ENCODE measurements around the gene TPO.
"Not testable (repeated sequence)": the region's sequence is repeated elsewhere in the genome, so short reads cannot be mapped to it uniquely, and the experiment has no call there.

The TPO gene

GRCh38 chr2:1405967-1406366, 7.3 kb upstream of the TPO start:
- DNase-seq (ENCODE audit: low read depth) = no peak

DNA sequence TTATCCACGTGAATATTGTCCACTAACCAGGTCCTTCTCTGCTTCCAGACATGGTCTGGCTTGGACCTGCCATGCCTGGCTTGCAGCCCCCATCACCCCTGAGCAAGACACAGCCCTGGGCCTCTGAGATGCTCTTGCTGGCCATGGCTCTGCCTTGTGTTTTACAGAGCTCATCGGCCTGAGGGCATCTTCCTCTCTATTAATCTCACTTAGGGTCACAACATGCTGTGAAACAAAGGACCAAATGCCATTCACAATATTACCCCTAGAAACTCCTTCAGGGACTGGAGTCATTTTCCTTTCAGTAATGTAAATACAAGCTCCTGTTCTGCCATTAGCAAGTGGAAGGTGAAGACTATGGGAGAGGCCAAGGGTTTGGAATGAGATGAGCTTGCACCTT, 6.8 kb upstream of the TPO start:
- no peak for DNase-seq (ENCODE audit: low read depth)

DNA sequence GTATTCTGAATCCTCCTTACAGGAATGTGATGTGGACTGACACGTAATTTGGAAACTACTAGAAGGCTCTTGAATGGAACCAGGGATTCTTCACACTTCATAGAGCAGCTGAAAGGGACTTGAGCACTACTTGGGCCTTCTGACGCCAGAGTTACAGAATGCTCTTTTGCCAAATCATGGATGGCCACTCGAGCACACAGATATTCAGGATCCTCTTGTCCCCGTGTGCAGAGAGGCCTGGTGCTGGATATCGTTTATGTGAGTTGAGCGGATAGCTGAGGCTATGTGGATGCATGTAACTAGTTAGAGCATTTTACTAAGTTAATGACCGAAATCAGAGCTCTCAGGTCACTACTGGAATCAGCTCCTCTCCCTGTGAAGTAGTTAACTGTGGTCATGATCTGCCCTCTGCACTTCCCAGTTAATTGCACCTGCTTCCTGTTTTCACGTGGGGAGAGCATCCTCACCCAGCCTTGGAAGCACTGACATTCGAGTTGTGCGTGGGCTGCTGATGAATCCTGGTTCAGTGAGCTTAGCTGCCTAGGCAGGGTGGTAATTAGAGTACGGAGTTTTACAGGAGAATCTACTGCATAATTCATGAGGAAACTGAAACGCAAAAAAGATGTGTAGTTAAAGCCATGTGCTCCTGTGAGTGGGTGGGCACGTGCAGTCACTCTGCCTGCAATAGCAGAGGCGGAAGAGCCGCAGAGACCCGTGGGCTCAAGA, 5.2 kb upstream of the TPO start:
- no peak for DNase-seq (ENCODE audit: low read depth)

GRCh38 chr2:1414121-1414520, 858 bp downstream of the TPO start:
- DNase-seq (ENCODE audit: low read depth) = no peak

GRCh38 chr2:1414901-1415300, 1.6 kb downstream of the TPO start:
- not testable (repeated sequence) for DNase-seq (ENCODE audit: low read depth)

GRCh38 chr2:1415501-1415900, 2.2 kb downstream of the TPO start:
- DNase-seq (ENCODE audit: low read depth) = no peak

DNA sequence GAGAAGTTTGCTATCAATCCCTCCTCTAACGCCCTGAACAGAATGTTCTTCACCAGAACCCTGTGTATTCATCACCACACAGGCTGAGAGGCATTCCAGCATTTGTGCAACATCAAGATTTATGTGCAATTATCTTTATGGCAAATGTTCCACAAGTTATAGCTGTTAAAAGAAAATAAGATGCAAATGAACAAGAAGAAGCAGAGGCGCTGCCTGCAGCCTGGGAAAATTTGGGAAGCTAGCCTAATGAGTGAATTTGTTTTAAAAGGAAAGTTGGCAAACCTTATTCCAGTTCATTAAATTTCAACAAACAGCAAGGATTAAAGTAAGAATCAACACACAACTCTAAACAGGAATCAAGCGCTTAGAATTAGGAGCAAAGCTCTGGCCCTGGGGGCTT, 5.3 kb downstream of the TPO start:
- no peak for DNase-seq (ENCODE audit: low read depth)

DNA sequence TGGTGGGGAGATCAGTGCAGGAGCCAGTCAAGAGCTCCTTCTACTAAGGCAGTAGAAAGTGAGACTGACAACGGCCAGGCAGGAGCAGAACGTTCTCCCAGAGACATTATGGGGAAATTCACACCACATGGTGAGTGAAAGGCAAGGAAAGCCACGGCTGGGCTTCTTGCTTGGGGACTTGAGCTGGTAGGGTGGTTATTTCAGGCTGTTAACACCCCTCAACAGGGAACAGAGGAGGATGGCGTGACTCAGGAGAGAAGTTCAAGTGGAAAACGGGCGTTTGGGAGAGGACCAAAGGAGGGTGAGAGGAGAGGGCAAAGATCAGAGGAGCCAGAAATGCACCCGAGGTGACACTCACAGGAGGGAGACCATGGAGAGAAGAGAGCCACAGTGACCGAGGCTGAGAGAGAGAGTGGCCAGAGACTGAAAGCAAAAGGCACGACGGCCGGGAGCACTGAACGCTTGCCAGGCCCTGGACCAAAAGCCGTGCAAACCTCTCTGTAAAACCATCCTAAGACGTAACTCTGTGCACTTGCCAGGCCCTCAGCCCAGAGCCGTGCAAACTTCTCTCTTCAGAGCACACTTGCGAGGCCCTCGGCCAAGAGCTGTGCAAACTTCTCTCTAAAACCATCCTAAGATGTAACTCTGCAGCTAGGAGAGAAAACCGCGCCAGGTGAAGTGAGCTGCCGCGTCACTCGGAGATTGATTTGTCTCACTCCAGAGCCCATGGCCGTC, 7.7 kb downstream of the TPO start:
- no peak for DNase-seq (ENCODE audit: low read depth)

DNA sequence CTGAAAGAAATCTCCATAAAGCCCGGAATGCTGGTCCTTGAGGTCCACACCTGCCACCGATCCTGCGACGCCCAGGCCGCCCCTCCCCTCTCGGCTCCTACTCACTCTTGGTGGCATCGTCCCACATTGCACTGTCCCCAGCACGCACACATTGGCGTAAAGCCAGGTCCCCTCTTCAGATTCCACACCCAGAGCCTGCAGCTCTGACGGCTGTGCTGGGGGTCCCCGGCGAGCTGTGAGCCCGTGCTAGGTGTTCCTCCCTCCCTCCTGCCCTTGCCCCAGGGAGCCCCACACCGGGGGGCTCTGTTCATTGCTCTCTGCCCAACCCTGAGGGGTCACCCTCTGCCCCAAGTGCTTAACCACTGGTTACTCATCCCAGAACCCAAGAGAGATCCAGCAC, 8.5 kb downstream of the TPO start:
- no peak for DNase-seq (ENCODE audit: low read depth)

DNA sequence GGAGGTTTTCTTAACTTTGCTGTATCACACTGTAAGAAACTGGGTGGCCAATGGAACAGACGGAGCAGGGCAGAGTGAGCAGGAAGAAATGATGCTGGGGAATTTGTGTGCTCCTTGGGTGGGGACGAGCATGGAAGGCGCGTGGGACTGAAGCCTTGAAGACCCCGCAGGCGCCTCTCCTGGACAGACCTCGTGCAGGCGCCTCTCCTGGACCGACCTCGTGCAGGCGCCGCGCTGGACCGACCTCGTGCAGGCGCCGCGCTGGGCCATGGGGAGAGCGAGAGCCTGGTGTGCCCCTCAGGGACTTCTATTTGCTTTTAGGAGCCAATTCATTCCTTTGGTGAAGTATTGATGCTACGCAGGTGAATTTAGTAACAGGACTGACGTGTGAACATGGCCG, 8.9 kb downstream of the TPO start:
- no peak for DNase-seq (ENCODE audit: low read depth)

- no peak for DNase-seq (ENCODE audit: low read depth)
Observed at GRCh38 chr2:1422716-1423285, 9.5 kb downstream of the TPO start.

GRCh38 chr2:1427086-1427485, 13.8 kb downstream of the TPO start:
- no peak for DNase-seq (ENCODE audit: low read depth)

DNA sequence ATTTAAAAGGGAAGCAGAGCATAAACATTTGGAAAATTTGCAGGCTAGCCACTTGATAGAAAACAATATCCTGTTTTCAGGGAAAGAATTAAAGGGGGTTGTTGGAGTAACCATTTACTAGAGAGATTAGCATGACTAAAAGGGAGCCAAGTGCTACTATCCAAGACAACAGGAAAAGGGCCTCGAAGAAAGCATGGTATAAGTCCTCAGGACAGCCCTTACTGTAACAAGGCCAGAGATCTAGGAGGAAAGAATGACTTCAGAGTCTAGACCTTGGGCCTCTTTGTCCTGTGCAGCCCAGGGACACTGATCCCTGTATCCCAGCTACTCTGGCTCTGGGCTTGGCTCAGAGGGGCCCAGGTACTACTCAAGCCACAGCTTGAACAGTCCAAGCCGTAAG, 16.6 kb downstream of the TPO start:
- no peak for DNase-seq (ENCODE audit: low read depth)

- DNase-seq (ENCODE audit: low read depth) = no peak
Observed at GRCh38 chr2:1430491-1430890, 17.2 kb downstream of the TPO start.

DNA sequence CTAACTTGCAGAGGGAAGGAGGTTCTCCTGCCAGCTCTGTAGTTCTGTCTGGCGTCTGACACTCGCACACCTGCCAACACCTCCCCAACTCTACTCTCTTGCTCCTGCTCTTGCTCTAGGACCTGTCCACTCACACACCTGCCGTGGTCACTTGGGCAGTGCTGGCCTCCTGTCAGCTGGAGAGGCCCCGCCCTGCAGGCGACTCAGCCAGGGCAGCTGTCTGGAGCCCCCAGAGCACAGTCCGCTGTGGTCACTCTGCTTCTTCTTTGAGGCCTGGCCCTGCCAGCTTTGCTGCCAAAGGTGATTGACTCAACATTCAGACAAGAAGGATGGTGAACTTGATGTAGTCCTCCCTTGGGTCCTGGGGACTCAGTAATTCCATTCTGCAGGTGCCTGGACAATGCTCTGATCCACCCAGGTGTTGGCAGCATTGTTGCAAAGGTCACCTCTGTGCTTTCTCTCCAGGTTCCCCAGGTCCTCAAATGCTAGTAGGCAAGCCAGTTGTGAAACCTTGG, 18.7 kb downstream of the TPO start:
- DNase-seq (ENCODE audit: low read depth) = no peak

DNA sequence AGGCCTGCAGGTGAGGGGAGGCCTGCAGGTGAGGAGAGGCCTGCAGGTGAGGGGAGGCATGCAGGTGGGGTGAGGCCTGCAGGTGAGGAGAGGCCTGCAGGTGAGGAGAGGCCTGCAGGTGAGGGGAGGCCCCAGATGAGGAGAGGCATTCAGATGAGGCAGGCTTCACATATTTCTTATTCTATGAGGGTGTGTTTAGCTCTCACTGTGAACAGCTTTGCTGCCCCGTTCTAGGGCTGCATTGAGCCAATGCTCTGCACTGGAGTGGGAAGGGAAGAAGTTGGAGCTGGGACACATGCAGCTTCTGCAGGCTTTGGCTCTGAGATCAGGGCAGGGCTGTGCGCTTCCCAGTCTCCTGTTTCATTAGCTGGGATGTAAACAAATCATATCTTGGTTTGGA, 19.5 kb downstream of the TPO start:
- DNase-seq (ENCODE audit: low read depth) = no peak

GRCh38 chr2:1436369-1436768, 23.1 kb downstream of the TPO start:
- DNase-seq (ENCODE audit: low read depth) = no peak

GRCh38 chr2:1437101-1437500, 23.8 kb downstream of the TPO start:
- no peak for DNase-seq (ENCODE audit: low read depth)

- DNase-seq (ENCODE audit: low read depth) = no peak
Observed at GRCh38 chr2:1437537-1437936, 24.3 kb downstream of the TPO start.

DNA sequence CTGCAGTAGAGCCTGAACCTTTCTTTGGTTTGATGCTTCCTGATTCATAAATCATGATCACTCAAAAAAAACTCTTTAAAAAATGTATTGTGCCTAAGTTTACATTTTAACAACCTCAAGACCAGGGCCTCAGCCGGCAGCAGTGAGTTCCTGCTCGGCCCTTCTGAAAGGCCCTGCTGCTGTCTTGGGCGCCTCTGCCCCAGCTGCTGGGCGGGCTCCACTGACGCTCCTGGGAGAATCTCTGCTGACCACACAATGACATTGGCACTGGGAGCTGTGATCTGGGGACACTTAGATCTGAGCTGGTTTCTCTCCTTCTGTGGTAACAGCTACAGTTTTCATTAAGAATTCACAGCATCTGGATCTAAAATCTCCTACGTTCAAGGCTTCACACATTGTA, 25.7 kb downstream of the TPO start:
- DNase-seq (ENCODE audit: low read depth) = no peak

DNA sequence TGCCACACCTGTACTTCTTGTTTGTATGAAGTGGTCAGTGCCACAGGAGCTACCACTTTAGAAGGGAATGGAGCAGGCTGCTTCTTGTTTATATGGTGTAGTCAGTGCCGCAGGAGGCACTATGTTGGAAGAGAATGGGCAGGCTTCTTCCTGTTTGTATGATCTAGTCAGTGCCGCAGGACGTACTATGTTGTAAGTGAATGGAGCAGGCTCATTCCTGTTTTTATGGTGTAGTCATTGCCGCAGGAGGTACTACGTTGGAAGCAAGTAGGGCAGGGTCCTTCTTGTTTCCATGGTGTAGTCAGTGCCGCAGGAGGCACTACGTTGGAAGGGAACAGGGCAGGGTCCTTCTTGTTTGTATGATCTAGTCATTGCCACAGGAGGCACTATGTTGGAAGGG, 27.3 kb downstream of the TPO start:
- DNase-seq (ENCODE audit: low read depth) = no peak

- DNase-seq (ENCODE audit: low read depth) = no peak
Observed at GRCh38 chr2:1446301-1446700, 33.0 kb downstream of the TPO start.

DNA sequence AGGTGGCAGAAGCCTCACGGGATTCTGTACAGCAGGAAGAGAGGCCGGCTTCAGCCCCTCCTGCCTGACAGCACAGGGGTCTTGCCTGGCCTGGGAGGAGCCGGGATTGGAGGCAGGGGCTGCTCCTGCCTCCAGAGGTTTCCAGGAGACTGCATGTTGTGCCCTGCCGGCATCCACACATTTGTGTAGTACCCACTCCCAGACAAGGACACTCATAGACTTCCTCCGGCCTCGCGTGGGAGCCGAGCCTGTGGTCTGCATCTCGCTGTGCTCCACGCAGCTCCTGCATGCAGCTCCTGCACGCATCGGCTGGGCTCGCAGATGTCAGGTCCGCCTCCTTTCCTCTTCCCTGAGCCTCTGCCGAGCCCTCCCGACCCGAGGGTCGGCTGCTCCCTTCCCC, 34.7 kb downstream of the TPO start:
- no peak for DNase-seq (ENCODE audit: low read depth)
